Osteoblast (primary cell): ENCODE measurements around the gene CPNE8. TPM values are rescaled to one million over a fixed set of nuclear protein-coding genes. Genes with fewer than 3 reads are reported as not detected.

Source experiments
- DNase-seq: peaks from one replicate; pipeline ENCODE4 v3.0.0; 2011; ENCODE audit warnings: low spot score, mixed read lengths; ENCODE audit not compliant: insufficient read length; ENCODE audit errors: missing footprints
- H2AFZ ChIP-seq: 2 replicates; pipeline ENCODE4 v1.6.0; 2011; ENCODE audit warnings: mild to moderate bottlenecking, low read length
- H3K27ac ChIP-seq: 2 replicates; pipeline ENCODE4 v1.5.1; 2011; ENCODE audit warnings: mild to moderate bottlenecking, low read depth, low read length, moderate library complexity
- H3K27me3 ChIP-seq: 2 replicates; pipeline ENCODE4 v1.6.0; 2012; ENCODE audit warnings: mild to moderate bottlenecking, control low read depth, inconsistent platforms, low read length, moderate library complexity; ENCODE audit not compliant: insufficient read depth
- H3K36me3 ChIP-seq: 2 replicates; pipeline ENCODE4 v1.5.1; 2011; ENCODE audit warnings: mild to moderate bottlenecking, low read length, control low read depth, moderate library complexity; ENCODE audit not compliant: insufficient read depth
- H3K4me1 ChIP-seq: 2 replicates; pipeline ENCODE4 v1.5.1; 2011; ENCODE audit warnings: mild to moderate bottlenecking, low read length, control low read depth, moderate library complexity; ENCODE audit not compliant: insufficient read depth
- H3K4me2 ChIP-seq: 2 replicates; pipeline ENCODE4 v1.6.0; 2011; ENCODE audit warnings: mild to moderate bottlenecking, low read length; ENCODE audit not compliant: insufficient read depth
- H3K4me3 ChIP-seq: fragments of 200-600 bp; sonication (generic); 3 replicates; pipeline ENCODE4 v1.5.1; 2012; ENCODE audit warnings: mild to moderate bottlenecking, low read length, inconsistent platforms; ENCODE audit not compliant: insufficient read depth
- H3K79me2 ChIP-seq: 2 replicates; pipeline ENCODE4 v1.6.0; 2012; ENCODE audit warnings: mild to moderate bottlenecking, low read length, control low read depth, inconsistent platforms; ENCODE audit not compliant: insufficient read depth
- H3K9me3 ChIP-seq: 2 replicates; pipeline ENCODE4 v1.5.1; 2011; ENCODE audit warnings: low read depth, low read length, control low read depth
- H4K20me1 ChIP-seq: 2 replicates; pipeline ENCODE4 v1.6.0; 2012; ENCODE audit warnings: mild to moderate bottlenecking, low read length, control low read depth; ENCODE audit not compliant: insufficient read depth
- CTCF ChIP-seq: IDR thresholded peaks from 2 replicates; pipeline ENCODE4 v1.5.1; 2011; ENCODE audit warnings: mild to moderate bottlenecking, low read depth, low read length, moderate library complexity; ENCODE audit errors: extremely low read depth
- total RNA-seq: library from RNA; depleted of rRNA; stranded (reverse); fragments of >200 nt; gene quantifications from 2 replicates; pipeline ENCODE4 v1.2.3, GENCODE V29; 2012

The CPNE8 gene
- total RNA-seq, 1 donor = 20.6 TPM

- Histone ChIP-seq H3K79me2 (peaks cover 10% of the 10 kb centered on the region), H3K9me3 (no peaks in the 10 kb centered on the region), H3K4me2 (no peak overlapping the region), H3K4me1 (peaks cover 5% of the 10 kb centered on the region), H3K27ac (peak overlapping the region; percentile 29), H4K20me1 (no peaks in the 10 kb centered on the region), H2AFZ (no peak overlapping the region), H3K4me3 (no peak overlapping the region), H3K36me3 (no peaks in the 10 kb centered on the region), H3K27me3 (no peaks in the 10 kb centered on the region)
- no peak for TF ChIP-seq CTCF
- DNase-seq = no peak
Observed at GRCh38 chr12:38850461-38850860, 54.9 kb downstream of the CPNE8 start.

GRCh38 chr12:38847247-38847646 lies 58.1 kb downstream of the CPNE8 start:
- Histone ChIP-seq H3K4me3 (no peak overlapping the region), H3K36me3 (no peaks in the 10 kb centered on the region), H3K9me3 (no peaks in the 10 kb centered on the region), H4K20me1 (no peaks in the 10 kb centered on the region), H3K27ac (no peak overlapping the region), H2AFZ (no peak overlapping the region), H3K4me2 (no peak overlapping the region), H3K27me3 (no peaks in the 10 kb centered on the region), H3K79me2 (peaks cover 3% of the 10 kb centered on the region), H3K4me1 (peaks cover 5% of the 10 kb centered on the region)
- DNase-seq = no peak
- no peak for TF ChIP-seq CTCF

- no peak overlapping the region for H3K4me3 ChIP-seq
- H3K9me3 ChIP-seq = no peaks in the 10 kb centered on the region
- H3K36me3 ChIP-seq = no peaks in the 10 kb centered on the region
- no peaks in the 10 kb centered on the region for H4K20me1 ChIP-seq
- no peak for DNase-seq
- no peak overlapping the region for H2AFZ ChIP-seq
- H3K79me2 ChIP-seq = peaks cover 3% of the 10 kb centered on the region
- no peak overlapping the region for H3K4me2 ChIP-seq
- no peak for TF ChIP-seq CTCF
- H3K27ac ChIP-seq = no peak overlapping the region
- H3K27me3 ChIP-seq = no peaks in the 10 kb centered on the region
- H3K4me1 ChIP-seq = no peaks in the 10 kb centered on the region
Observed at GRCh38 chr12:38844267-38844666, 61.1 kb downstream of the CPNE8 start.

- Histone ChIP-seq H4K20me1 (no peaks in the 10 kb centered on the region), H3K4me3 (no peak overlapping the region), H2AFZ (no peak overlapping the region), H3K4me2 (no peak overlapping the region), H3K27me3 (no peaks in the 10 kb centered on the region), H3K9me3 (no peaks in the 10 kb centered on the region), H3K27ac (no peak overlapping the region), H3K36me3 (no peaks in the 10 kb centered on the region), H3K4me1 (no peaks in the 10 kb centered on the region), H3K79me2 (no peaks in the 10 kb centered on the region)
- TF ChIP-seq CTCF = no peak
- no peak for DNase-seq
Observed at GRCh38 chr12:38838056-38838850, 67.1 kb downstream of the CPNE8 start.
